SU-DHL-6 (cell line): ENCODE measurements around the gene RAB6A.

ENCODE experiments used
- H2AFZ ChIP-seq: fragments of 200-600 bp; sonication (generic); 2 replicates; pipeline ENCODE4 v1.6.1; 2014; ENCODE audit warnings: low read depth, mild to moderate bottlenecking, moderate library complexity, mixed read lengths, antibody characterized with exemption, low read length; ENCODE audit not compliant: severe bottlenecking
- H3F3A ChIP-seq: fragments of 200-600 bp; shearing (Covaris generic); 2 replicates; pipeline ENCODE4 v1.6.0; 2016; ENCODE audit warnings: antibody characterized with exemption, mild to moderate bottlenecking; ENCODE audit not compliant: insufficient read depth
- H3K27ac ChIP-seq: fragments of 200-600 bp; sonication (generic); 2 replicates; pipeline ENCODE4 v1.5.1; 2016; ENCODE audit warnings: low read depth, mild to moderate bottlenecking, low read length, moderate library complexity, mixed read lengths
- H3K27me3 ChIP-seq: fragments of 200-600 bp; sonication (generic), shearing (Covaris generic); 2 replicates; pipeline ENCODE4 v1.6.0; 2014; ENCODE audit warnings: mild to moderate bottlenecking, low read length
- H3K36me3 ChIP-seq: fragments of 200-600 bp; sonication (generic); 2 replicates; pipeline ENCODE4 v1.6.1; 2014; ENCODE audit warnings: mild to moderate bottlenecking, low read length, mixed read lengths
- H3K4me2 ChIP-seq: fragments of 300-600, 200-600 bp; shearing (Covaris generic), sonication (generic); 2 replicates; pipeline ENCODE4 v1.6.0; 2014; ENCODE audit warnings: low read length, low read depth, mild to moderate bottlenecking; ENCODE audit not compliant: poor library complexity, severe bottlenecking
- H3K4me3 ChIP-seq: fragments of 200-600 bp; sonication (generic); 2 replicates; pipeline ENCODE4 v1.5.1; 2014; ENCODE audit warnings: antibody characterized with exemption, low read length, mild to moderate bottlenecking, mixed read lengths; ENCODE audit not compliant: insufficient read depth, poor library complexity, severe bottlenecking
- H3K79me2 ChIP-seq: fragments of 200-600 bp; sonication (generic); 2 replicates; pipeline ENCODE4 v1.6.1; 2014; ENCODE audit warnings: mild to moderate bottlenecking, low read length, moderate library complexity; ENCODE audit not compliant: insufficient read depth
- H3K9ac ChIP-seq: fragments of 200-600 bp; sonication (generic); 2 replicates; pipeline ENCODE4 v1.7.0; 2014; ENCODE audit warnings: mild to moderate bottlenecking, low read length
- H3K9me2 ChIP-seq: fragments of 200-600 bp; sonication (generic); replicated peaks from 2 replicates; pipeline ENCODE4 v1.6.1; 2014; ENCODE audit warnings: low read length; ENCODE audit not compliant: insufficient read depth
- H3K9me3 ChIP-seq: fragments of 200-600 bp; sonication (generic); 2 replicates; pipeline ENCODE4 v1.6.1; 2014; ENCODE audit warnings: low read length, mixed read lengths; ENCODE audit not compliant: insufficient read depth
- H4K20me1 ChIP-seq: fragments of 200-600 bp; sonication (generic); 2 replicates; pipeline ENCODE4 v1.6.1; 2014; ENCODE audit warnings: low read depth, mild to moderate bottlenecking, antibody characterized with exemption, low read length, moderate library complexity, mixed read lengths
- EZH2phosphoT487 ChIP-seq: fragments of 200-600 bp; sonication (generic), shearing (Covaris generic); conservative IDR thresholded peaks from 2 replicates; pipeline ENCODE4 v1.6.1; 2018; ENCODE audit warnings: mild to moderate bottlenecking, antibody characterized with exemption, low read length, moderate library complexity, mixed read lengths
- TF ChIP-seq, protein P1 (sequence below): fragments of 200-600 bp; sonication (generic); IDR thresholded peaks from one replicate; pipeline ENCODE4 v1.5.1; 2017; ENCODE audit warnings: antibody characterized with exemption, mild to moderate bottlenecking, low read length, moderate library complexity; ENCODE audit not compliant: insufficient read depth, poor library complexity, severe bottlenecking

RAB6A gene

DNA sequence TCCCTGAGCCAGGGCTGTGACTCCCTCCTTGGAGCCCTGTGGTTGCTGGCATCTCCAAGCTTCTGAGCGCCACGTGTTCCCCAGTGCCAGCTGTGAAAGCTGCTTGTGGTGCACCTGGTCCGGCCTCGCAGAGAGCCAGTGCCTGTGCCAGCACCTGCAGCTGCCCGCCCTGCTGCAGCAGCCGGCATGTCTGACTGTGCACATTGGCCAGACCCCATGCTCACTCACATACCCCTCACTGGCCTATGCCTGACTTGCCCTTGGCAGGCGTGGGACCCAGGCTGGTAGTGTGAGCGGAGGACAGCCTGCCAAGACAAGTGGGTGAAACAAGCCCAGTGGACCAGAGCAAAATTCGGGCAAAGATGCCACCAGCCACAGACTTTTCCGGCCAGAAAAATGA, 36.6 kb upstream of the RAB6A start:
- Histone ChIP-seq H3K9ac (no peak overlapping the region), H4K20me1 (no peaks in the 10 kb centered on the region), H3K9me2 (no peaks in the 10 kb centered on the region), H3K4me3 (no peak overlapping the region), H3K79me2 (peaks cover 43% of the 10 kb centered on the region), H3K36me3 (no peaks in the 10 kb centered on the region), H3K9me3 (no peaks in the 10 kb centered on the region), H3K4me2 (no peak overlapping the region), H2AFZ (no peak overlapping the region), H3F3A (peaks cover 4% of the 10 kb centered on the region; the same call in 1 of the 2 replicates), H3K27me3 (no peaks in the 10 kb centered on the region), H3K27ac (no peak overlapping the region)
- TF ChIP-seq EZH2phosphoT487: no peak
- TF ChIP-seq, protein P1, sequence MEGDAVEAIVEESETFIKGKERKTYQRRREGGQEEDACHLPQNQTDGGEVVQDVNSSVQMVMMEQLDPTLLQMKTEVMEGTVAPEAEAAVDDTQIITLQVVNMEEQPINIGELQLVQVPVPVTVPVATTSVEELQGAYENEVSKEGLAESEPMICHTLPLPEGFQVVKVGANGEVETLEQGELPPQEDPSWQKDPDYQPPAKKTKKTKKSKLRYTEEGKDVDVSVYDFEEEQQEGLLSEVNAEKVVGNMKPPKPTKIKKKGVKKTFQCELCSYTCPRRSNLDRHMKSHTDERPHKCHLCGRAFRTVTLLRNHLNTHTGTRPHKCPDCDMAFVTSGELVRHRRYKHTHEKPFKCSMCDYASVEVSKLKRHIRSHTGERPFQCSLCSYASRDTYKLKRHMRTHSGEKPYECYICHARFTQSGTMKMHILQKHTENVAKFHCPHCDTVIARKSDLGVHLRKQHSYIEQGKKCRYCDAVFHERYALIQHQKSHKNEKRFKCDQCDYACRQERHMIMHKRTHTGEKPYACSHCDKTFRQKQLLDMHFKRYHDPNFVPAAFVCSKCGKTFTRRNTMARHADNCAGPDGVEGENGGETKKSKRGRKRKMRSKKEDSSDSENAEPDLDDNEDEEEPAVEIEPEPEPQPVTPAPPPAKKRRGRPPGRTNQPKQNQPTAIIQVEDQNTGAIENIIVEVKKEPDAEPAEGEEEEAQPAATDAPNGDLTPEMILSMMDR: no peak

DNA sequence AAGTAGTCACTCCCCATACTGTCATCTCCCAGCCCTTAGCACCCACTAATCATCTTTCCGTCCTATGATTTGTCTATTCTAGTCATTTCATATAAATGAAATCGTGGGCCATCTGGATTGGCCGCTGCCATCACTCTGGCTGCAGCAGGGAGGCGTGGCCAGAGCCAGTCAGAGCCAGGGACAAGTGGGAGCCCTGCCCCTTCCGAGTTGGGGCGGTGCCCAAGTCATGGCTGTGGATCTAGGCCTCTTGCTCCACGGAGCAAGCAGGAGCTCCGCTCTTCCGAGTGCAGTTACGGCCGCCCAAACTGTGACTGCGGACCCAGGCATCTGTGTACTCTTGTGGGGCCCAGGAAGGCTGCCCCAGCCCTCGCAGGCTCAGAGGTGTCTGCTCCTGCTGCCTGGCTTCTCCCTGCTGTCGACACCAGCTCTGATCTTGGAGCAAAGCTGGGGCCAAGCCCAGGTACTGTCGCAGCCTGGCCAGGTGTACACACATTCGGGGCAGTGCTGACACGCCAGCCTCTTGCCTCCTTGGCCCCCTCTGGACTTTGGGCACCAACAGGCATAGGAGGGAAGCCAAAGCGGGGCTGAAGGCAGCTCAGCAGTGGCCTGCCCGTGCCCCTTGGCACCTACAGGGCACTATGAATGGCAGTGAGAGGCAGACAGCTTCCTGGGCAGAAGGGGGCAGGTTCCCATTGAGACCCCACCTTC, 35.2 kb upstream of the RAB6A start:
- H3K27ac ChIP-seq: no peak overlapping the region
- no peak overlapping the region for H2AFZ ChIP-seq
- TF ChIP-seq EZH2phosphoT487: no peak
- TF ChIP-seq, protein P1: no peak
- H3K4me3 ChIP-seq: no peak overlapping the region
- no peaks in the 10 kb centered on the region for H4K20me1 ChIP-seq
- H3K9ac ChIP-seq: no peak overlapping the region
- H3K4me2 ChIP-seq: no peak overlapping the region
- no peaks in the 10 kb centered on the region for H3K9me3 ChIP-seq
- peaks cover 44% of the 10 kb centered on the region for H3K79me2 ChIP-seq
- H3K9me2 ChIP-seq: no peaks in the 10 kb centered on the region
- H3F3A ChIP-seq: no peaks in the 10 kb centered on the region
- no peaks in the 10 kb centered on the region for H3K36me3 ChIP-seq
- no peaks in the 10 kb centered on the region for H3K27me3 ChIP-seq

DNA sequence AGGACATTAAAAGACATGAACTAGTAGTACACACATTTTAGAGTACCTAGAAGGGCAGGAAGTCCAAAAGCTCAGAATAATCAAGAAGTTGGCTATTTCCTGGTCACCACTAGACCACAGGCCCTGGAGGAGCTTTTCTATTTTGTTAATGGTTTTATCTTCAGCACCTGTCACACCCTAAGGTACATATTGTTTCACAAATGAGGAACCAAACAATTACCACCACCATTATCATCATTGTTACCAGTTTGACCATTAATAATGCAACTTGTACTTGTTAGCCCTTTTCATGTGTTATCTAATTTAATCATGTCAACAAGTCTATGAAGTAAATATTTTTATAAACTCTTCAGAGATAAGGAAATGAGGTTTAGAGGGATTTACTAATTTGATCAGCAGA, 31.7 kb upstream of the RAB6A start:
- Histone ChIP-seq H4K20me1 (no peaks in the 10 kb centered on the region), H3K27me3 (no peaks in the 10 kb centered on the region), H3K27ac (no peak overlapping the region), H3K4me2 (no peak overlapping the region), H3K79me2 (peaks cover 51% of the 10 kb centered on the region), H3K9ac (no peak overlapping the region), H3K9me2 (no peaks in the 10 kb centered on the region), H3K4me3 (no peak overlapping the region), H3K9me3 (no peaks in the 10 kb centered on the region), H3K36me3 (no peaks in the 10 kb centered on the region), H3F3A (0 out of 2 replicates have a peak, but pooled peaks cover 5% of the 10 kb centered on the region), H2AFZ (no peak overlapping the region)
- TF ChIP-seq, protein P1: no peak
- no peak for TF ChIP-seq EZH2phosphoT487
